Neural progenitor cell (in vitro differentiated cells): ENCODE results near the gene IRX4.

ENCODE experiments used
- EZH2 ChIP-seq: fragments of 200-600 bp; sonication (generic); IDR thresholded peaks from 2 replicates; pipeline ENCODE4 v1.6.1; 2017; ENCODE audit warnings: antibody characterized with exemption, mild to moderate bottlenecking, moderate library complexity
- EZH2phosphoT487 ChIP-seq: fragments of 200-600 bp; sonication (generic); IDR thresholded peaks from 2 replicates; pipeline ENCODE4 v1.6.1; 2017; ENCODE audit warnings: antibody characterized with exemption
- TF ChIP-seq, protein P1 (sequence below): fragments of 200-600 bp; sonication (generic); IDR thresholded peaks from 2 replicates; pipeline ENCODE4 v1.5.1; 2017; ENCODE audit warnings: antibody characterized with exemption, mild to moderate bottlenecking

- TF ChIP-seq, protein P1, sequence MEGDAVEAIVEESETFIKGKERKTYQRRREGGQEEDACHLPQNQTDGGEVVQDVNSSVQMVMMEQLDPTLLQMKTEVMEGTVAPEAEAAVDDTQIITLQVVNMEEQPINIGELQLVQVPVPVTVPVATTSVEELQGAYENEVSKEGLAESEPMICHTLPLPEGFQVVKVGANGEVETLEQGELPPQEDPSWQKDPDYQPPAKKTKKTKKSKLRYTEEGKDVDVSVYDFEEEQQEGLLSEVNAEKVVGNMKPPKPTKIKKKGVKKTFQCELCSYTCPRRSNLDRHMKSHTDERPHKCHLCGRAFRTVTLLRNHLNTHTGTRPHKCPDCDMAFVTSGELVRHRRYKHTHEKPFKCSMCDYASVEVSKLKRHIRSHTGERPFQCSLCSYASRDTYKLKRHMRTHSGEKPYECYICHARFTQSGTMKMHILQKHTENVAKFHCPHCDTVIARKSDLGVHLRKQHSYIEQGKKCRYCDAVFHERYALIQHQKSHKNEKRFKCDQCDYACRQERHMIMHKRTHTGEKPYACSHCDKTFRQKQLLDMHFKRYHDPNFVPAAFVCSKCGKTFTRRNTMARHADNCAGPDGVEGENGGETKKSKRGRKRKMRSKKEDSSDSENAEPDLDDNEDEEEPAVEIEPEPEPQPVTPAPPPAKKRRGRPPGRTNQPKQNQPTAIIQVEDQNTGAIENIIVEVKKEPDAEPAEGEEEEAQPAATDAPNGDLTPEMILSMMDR, result no peak
- TF ChIP-seq EZH2, result no peak
- no peak for TF ChIP-seq EZH2phosphoT487
These were observed 47.8 kb upstream of the IRX4 start for GRCh38 chr5:1930501-1930879.
